ENCODE data around the gene RAB4B.
"Not testable (repeated sequence)": the region's sequence is repeated elsewhere in the genome, so short reads cannot be mapped to it uniquely, and the experiment has no call there.

RAB4B gene

DNA sequence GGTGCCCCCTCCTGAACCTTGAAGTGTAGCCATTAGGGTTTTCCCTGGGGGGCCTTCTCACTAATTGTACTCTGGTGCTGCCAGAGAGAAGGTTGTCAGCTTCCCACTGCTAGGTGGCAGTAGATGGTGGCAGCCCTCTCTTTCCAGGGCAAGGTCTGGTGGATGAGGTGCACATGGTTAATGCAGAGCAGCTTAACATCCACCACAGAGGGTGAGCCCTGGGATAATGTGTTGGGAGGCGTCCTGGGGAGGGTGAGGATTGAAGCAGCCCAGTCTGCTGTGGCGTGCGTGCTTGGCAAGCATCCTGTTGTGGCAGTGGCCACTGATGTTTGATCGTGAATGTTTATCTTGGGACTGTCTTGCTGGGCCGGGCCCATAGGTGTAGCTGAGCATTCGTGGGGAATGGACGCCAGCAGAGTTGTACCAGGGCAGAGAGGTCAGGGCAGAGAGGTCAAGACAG, 26.8 kb downstream of the RAB4B start:
- peak; percentile 42 for DNase-seq

DNA sequence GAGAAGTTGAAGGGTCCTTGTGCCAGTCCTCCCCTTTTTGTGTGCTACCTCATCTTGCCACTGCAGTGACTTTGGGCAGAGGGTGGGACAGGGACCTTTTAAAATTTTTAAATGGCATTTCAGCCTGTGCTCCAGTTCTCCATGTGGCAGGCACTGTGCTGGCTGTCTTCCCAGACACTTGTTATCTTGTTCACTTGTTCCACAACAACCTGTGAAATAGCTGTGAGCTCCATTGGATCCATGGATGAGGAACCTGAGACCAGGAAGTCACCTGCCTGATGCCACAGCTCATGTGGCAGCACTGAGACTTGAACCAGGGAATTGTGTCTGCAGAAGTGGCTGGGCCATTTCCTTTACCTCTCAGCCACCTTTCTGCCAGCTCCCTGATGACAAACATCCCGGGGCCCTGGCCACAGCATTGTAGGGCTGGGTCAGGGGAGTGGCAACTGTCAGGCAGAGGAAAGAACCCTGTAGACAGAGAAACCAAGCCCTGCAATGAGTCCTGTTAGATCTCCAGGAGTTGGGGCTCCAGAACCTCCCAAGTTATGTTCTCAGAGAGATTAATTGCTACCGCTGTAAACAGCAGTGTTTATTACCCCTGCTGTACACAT, 27.3 kb downstream of the RAB4B start:
- peak; percentile 76 for DNase-seq

DNA sequence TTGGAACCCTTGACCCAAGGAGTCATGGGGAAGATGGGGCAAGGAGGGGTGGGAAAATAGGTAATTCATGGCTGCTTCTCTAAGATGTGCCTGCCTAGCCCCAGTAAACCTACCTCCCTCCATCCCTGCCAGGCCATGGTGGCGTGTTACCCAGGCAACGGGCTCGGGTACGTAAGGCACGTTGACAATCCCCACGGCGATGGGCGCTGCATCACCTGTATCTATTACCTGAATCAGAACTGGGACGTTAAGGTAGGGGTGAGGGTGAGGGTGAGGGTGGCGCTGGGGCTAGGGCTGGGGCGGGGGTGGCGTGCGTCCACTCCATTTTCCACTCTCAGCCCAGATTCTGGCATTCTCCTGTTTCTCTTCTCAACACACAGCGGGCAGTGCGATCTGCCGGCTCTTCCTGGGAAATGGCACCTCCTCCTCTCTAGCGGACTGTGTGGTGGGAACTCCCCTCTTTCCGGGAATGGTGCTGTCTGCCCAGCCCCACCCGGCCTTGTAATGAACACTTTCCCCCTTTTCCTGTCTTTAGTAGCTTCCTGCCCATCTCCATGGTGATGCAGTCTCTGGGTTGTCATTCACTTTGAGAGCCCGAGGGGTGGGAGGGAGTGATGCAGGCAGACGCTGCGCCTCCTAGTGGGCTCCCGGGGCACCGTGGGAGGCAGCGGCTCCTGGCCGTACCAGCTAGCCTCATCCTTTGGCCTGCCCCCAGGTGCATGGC, 28.5 kb downstream of the RAB4B start:
- DNase-seq, result peak; percentile 85

DNA sequence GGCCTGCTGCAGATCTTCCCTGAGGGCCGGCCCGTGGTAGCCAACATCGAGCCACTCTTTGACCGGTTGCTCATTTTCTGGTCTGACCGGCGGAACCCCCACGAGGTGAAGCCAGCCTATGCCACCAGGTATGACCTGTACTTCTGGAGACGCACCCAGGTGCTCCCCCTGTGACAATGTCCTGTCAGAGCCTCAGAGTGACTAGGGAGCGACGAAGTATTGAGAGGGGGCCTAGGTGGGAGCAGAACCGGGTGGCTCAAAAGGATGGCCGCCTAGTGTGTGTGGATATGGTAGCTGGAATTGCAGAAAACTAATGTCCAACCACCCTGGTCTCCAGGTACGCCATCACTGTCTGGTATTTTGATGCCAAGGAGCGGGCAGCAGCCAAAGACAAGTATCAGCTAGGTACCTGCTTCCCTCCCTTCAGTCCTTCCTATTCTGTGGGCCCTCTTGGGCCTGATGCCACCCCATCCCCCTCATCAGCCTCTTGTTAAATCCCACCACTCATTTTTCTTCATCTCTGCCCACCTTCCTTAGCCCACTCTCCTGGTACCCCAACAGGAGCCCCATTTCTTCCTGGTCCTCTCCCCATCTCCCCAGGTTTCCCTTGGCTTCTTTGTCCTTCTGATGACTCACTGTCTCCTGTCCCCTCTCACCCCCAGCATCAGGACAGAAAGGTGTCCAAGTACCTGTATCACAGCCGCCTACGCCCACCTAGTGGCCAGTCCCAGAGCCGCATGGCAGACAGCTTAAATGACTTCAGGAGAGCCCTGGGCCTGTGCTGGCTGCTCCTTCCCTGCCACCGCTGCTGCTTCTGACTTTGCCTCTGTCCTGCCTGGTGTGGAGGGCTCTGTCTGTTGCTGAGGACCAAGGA, 29.3 kb downstream of the RAB4B start:
- peak; percentile 23 for DNase-seq

DNA sequence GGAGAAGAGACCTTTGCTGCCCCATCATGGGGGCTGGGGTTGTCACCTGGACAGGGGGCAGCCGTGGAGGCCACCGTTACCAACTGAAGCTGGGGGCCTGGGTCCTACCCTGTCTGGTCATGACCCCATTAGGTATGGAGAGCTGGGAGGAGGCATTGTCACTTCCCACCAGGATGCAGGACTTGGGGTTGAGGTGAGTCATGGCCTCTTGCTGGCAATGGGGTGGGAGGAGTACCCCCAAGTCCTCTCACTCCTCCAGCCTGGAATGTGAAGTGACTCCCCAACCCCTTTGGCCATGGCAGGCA, 29.9 kb downstream of the RAB4B start:
- no peak for DNase-seq

DNA sequence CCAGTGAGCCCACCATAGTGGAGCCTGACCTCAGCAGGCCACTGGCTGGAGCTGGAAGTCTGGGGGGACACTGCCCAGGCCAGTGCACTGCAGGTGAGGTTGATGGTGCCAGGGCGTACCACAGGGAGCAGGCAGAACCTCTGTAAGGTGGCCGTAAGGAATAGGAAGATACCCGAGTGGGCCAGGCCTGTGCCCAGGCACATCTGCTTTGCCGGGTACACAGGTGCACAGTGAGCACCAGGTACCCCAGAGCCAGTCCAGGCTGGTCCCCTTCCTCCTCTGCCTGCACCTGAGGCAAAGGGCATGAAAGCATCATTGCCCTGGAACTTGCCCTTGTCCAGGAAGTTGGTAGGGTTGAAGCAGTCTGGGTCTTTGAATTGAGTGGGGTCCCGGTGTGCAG, 30.4 kb downstream of the RAB4B start:
- no peak for DNase-seq

DNA sequence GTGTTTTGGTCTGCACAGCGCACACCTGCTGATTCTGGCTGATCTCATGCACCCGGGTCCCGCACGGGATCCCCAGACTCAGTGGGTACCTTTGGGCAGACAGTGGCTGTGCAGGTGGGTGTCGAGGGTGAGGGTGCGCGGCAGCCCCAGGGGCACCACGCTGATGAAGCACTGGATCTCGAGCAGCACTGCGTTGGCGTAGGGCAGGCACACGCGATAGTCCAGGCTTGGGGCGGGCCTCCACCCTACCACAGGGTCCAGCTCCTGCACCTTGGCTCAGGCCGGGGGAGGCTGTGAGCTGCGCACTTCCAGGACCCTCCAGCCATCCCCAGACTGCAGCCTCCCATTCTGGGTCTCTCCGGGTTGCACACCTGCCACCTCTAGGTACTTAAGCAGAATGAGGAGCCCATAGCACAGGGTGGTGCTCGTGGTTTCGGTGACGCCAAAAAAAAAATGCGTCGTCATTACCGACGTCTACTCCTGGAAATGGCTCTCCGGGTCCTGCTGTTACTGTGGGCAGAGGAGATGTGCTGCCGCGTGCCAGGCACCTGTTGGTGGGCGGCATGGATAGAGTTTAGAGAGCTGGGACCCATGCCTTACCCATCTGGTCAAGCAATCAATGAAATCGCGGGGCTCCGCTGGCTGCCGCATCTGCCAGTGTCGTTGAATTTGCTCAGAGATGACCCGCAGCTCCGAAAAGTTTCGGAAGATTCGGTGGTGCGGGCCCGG, 31.5 kb downstream of the RAB4B start:
- no peak for DNase-seq

DNA sequence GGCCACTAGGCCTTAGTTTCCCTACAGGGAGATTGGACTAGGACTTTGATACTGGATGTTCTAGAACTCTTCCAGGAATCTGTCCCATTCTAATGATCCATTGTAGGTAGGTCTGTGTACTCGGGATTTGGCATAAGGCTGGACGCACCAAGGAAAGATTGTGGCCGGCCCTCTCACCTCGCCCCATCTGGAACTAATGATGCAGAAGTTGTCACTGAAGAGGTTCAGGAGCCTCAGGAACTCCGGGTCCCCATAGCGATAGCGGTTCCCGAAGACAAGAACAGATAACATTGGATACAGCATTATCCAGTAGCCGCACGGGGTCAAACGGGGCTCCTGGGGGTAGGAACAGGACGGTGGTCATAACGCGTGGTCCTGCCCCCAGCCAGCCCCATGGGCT, 32.1 kb downstream of the RAB4B start:
- DNase-seq, result no peak

DNA sequence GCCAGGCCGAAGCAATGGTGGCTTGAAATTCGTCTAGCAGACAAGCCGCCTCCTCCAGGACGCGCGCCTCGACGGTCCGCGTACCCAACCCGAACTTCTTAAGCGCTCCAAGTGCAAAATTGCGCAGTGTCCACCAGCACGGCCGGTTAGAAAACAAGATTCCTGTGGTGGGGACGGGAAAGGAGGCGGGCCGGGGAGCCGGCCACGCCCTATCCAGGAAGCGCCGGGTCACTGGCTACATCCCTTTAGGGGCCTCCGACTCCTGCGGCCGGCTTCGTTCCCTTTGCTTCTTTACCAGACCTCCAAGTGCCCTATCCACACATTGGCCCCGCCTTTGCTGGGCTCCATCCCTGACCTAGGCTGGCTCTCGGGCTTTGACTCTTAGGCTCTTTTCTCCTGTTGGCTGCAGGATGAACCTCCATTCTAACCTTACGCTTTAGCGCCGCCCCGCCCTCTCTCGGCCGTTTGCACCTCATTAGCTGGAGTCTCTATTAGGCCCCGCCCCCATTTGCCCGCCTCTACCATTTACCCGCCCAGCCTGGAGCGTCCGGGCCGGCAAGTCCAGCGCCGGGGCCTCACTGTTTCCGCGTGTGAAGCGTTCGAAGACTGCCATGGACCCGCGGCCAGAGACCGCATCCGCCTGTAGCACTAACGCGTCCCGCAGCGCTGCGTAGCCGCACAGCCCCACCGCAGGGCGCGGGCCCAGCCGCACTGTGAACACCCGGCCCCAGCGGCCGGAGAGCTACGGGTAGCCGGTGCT, 32.8 kb downstream of the RAB4B start:
- peak; percentile 63 for DNase-seq

DNA sequence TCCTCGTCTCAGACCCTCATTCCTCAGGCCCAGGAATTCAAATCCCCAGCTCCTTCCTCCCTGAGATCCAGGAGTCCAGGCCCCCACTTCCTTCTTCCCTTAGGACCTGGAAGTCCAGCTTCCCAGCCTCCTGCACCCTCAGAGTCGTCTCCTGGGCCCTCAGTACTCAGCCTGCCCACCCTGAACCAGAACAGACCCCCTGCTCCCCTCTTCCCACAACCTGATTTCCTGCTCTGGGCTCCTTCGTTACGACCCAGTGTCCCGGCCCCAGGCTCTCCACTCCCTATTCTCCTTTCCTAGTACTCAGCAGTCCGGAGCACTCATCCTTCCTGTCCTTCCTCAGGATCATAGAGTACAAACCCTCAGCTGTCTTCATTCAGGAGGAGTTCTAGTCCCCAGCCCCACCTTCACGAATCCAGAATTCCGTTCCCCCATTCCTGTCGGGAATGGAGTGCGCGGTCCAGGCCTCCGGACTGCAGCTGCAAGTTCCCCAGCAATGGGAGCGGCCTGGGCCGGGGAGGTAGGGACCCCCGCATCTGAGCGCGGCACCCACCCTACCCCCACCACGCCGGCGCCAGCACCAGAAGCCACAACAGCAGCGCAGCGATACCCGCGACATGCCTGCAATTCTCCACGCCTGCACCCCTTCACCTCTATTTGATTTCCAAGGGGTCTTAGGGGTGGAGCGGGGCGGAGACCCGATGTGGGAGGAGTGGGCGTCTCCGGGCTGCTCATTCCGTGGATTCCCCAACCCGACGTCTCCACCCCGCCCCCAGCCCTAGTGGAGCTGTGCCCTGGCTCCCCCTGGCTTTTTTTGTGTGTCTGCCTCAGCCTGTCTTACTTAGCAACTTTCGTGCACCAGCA, 33.7 kb downstream of the RAB4B start:
- peak; percentile 66 for DNase-seq

DNA sequence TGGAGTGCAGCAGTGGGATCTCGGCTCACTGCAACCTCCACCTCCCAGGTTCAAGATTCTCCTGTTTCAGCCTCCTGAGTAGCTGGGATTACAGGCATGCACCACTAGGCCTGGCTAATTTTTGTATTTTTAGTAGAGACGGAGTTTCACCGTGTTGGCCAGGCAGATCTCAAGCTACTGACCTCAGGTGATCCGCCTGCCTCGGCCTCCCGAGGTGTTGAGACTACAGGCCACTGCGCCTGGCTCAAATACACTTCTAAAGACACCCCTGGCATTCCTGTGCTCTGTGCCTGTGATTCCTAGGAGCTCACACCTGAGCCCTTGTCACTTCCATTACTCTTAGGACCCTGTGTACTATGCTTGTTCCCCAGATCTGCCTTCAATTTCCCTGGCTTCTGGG, 34.5 kb downstream of the RAB4B start:
- DNase-seq, result not testable (repeated sequence)

DNA sequence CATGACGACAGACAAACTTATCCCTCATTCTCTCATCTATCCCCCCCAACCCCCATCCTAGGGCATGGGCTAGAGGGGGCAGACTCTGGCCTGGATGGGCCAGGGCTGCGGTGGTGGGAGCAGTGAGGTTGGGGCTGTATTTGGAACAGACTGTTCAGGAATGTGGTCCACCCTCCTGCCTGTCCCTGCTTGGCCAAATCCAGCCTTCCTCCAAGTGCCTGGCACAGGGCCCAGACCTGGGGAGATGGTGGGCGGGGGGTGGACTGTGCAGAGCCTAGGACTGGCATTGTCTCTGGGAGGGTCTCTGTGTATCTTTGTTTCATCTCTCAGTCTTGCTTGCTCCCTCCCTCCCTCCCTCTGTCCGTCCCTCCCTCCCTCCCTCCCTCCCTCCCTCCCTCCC, 35.1 kb downstream of the RAB4B start:
- no peak for DNase-seq

DNA sequence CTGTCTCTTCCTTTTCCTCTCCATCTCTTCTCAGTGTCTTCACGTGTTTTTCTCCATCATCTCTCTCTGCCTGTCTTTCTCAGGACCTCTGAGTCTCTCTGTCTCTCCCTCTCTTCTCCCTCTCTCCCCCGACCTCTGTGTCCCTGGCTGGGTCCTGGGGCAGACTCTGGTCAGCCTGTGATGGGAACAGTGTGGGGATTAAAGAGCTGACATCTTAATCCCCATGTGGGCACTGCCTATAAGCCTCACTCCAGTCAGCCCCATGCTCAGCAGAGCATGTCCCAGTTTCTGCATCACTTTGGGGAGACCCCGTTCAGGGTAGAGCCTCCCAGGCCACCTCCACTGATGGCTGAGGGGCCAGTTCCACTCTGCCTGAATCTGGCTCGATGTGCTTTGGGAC, 37.2 kb downstream of the RAB4B start:
- no peak for DNase-seq

DNA sequence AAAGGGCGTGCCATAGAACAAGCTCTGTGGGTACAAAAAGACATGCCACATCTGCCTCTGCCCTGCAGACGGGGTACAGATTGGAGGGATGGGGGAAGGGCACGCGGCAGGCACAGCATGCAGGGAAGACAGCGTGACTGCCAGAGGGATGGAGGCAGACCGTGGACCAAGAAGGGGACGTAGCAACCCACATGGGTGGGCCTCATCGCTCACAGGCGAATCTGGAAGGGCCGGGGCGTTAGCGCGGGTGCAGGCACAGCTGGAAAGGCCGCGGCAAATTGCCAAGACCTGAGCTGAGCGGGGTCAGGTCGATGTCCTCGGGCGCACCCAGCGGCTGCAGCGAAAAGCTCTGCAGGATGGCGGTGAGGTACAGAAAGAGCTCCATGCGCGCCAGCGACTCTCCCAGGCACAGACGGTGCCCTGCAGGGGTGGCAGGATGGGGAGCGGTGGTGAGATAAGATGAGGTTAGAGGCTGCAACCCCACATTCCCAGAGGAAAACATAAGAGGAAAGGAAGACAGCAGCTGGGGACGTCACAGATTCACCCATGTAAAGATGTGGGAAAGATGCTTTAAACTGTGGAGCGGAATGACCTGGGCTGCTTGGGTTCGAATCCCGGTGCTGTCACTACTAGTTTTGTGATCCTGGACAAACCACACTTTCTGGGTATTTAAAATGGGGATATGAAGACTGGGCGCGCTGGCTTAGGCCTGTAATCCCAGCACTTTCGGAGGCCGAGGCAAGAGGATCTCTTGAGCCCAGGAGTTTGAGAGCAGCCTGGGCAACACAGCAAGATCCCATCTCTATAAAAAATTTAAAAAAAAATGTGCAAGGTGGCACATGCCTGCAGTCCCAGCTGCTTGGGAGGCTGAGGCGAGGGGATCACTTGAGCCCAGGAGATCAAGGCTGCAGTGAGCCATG, 40.7 kb downstream of the RAB4B start:
- peak; percentile 81 for DNase-seq

DNA sequence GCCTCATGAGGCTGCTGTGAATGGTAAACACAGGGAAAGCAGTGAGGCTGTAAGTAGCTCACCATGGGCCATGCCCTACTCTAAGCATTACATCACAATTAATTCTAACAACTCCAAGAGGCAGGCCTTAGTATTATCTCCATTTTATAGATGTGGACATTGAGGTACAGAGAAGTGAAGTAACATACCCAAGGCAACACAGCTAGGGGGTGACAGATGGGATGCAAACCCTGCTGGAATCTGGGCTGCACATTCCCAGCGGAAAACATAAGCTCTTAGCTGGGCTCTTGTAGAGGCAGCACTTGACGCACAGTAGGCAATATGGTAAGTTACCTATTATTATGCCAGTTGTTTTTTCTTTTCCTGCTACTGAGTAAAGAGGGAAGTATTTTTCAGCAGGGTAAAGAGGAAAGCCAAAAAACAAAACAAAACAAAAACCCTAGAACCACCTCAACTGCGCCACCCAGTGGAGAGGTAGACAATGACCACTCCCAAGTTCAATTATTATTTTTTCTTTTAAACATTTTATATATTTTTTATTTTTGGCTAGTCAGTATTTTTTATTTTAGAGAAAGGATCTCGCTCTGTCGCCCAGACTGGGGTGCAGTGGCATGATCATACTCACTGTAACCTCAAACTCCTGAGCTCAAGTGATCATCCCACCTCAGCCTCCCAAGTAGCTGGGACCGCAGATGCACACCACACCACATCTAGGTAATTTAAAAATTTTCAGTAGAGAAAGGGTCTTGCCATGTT, 41.6 kb downstream of the RAB4B start:
- peak; percentile 82 for DNase-seq

DNA sequence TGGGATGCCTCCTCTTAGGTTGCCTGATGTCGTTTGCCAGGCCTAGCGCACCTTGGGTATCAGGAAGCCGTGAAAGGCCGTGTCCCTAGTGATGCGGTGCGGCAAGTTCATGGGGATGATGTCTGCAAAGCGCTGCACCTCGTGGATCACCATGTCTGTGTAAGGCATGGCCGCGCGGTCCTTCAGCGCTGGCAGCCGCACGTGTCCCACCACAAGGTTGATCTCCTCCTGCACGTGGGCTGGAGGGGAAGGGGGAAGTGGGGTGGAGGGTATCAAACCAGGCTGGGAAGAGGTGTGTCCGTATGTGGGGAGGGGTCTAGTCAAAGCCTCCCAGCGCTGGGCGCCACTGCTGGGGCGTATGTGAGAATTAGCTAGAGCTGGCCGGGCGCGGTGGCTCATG, 44.1 kb downstream of the RAB4B start:
- DNase-seq, result no peak

DNA sequence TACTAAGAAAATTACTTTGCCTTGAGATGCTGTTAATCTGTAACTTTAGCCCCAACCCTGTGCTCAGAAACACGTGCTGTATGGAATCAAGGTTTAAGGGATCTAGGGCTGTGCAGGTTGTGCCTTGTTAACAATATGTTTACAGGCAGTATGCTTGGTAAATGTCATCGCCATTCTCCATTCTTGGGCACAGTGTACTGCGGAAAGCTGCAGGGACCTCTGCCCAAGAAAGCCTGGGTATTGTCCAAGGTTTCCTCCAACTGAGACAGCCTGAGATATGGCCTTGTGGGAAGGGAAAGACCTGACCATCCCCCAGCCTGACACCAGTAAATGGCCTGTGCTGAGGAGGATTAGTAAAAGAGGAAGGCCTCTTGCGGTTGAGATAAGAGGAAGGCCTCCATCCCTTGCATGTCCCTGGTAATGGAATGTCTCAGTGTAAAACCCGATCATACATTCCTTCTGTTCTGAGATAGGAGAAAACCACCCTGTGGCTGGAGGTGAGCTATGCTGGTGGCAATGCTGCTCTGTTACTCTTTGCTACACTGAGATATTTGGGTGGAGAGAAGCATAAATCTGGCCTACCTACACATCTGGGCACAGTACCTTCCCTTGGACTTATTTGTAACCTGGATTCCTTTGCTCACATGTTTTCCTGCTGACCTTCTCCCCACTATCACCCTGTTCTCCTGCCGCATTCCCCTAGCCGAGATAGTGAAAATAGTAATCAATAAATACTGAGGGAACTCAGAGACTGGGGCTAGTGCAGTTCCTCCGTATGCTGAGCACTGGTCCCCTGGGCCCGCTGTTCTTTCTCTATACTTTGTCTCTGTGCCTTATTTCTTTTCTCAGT, 44.9 kb downstream of the RAB4B start:
- DNase-seq, result not testable (repeated sequence)

DNA sequence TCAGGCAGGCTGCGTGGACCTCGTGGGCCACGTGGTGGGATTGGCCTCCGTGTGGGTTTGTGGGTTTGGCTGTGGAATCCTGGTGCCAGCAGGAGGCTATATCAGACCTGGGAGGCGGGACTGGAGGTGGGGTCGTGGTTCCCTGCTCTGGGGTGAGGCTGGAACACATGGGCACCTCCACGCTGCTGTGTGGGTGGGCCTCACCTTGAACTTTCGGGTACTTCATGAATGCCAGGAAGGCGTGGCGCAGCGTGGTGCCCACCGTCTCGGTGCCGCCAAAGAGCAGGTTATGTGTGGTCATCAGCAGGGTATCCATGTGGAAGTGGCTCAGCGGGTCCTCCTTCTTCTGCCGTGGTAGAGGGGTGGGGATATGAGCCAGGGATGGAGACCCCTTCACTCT, 46.9 kb downstream of the RAB4B start:
- DNase-seq, result not testable (repeated sequence)
